Peyer's patch (tissue), 4 donors: ENCODE measurements around the gene GADL1.

Experiments used
- CTCF ChIP-seq, 6 experiments: fragments of 450-650 bp in 4 of 6; fragments of 200-600 bp in 2 of 6; sonication (generic) in 1 of 6; IDR thresholded peaks; one replicate each; pipeline ENCODE4 v1.5.1; 2017 to 2019; ENCODE audit warnings: antibody characterized with exemption in 6 of 6, mild to moderate bottlenecking in 3 of 6, moderate library complexity in 1 of 6
- POLR2A ChIP-seq, 2 donors: fragments of 450-650 bp; IDR thresholded peaks; one replicate each; pipeline ENCODE4 v1.5.1; 2017; ENCODE audit warnings: antibody characterized with exemption in 2 of 2, mild to moderate bottlenecking in 2 of 2, moderate library complexity in 2 of 2

DNA sequence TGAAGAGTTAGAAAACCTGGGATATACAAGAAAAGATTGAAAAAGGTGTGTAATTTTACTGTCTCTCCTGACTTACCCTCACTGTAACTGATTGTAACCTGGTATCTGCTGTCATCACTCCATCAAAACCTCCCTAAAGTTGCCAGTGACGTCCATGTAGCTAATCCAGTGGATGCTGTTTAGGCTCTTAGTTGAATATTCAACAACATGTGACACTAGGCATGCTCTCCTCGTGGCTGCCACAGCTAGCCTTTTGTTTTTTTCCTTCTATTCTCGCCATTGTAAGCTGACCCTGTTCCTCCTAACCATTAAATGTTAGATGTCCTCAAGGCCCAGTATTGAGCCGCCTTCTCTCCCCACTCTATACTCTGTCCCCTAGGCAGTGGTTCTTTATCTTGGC is 41.6 kb downstream of the GADL1 start:
- TF ChIP-seq CTCF (IDR thresholded peaks at IDR 0.05) (no peak), POLR2A (IDR thresholded peaks at IDR 0.05) (no peak)
